HL-60/S4 treated with phorbol 12-myristate 13-acetate at 8.2 ng/mL for 4 days and 3 days (cell line): ENCODE measurements around the gene NDUFAF2.
"Not testable (repeated sequence)": the region's sequence is repeated elsewhere in the genome, so short reads cannot be mapped to it uniquely, and the experiment has no call there.

ENCODE experiments used
- in situ Hi-C: fragments of 300-500 bp; cut with MboI; formaldehyde crosslinking; loops from 2 replicates; pipeline ENCODE4 v1.15.0; 2022; ENCODE audit warnings: low sequenced_read_pairs

NDUFAF2 gene, protein sequence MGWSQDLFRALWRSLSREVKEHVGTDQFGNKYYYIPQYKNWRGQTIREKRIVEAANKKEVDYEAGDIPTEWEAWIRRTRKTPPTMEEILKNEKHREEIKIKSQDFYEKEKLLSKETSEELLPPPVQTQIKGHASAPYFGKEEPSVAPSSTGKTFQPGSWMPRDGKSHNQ

DNA sequence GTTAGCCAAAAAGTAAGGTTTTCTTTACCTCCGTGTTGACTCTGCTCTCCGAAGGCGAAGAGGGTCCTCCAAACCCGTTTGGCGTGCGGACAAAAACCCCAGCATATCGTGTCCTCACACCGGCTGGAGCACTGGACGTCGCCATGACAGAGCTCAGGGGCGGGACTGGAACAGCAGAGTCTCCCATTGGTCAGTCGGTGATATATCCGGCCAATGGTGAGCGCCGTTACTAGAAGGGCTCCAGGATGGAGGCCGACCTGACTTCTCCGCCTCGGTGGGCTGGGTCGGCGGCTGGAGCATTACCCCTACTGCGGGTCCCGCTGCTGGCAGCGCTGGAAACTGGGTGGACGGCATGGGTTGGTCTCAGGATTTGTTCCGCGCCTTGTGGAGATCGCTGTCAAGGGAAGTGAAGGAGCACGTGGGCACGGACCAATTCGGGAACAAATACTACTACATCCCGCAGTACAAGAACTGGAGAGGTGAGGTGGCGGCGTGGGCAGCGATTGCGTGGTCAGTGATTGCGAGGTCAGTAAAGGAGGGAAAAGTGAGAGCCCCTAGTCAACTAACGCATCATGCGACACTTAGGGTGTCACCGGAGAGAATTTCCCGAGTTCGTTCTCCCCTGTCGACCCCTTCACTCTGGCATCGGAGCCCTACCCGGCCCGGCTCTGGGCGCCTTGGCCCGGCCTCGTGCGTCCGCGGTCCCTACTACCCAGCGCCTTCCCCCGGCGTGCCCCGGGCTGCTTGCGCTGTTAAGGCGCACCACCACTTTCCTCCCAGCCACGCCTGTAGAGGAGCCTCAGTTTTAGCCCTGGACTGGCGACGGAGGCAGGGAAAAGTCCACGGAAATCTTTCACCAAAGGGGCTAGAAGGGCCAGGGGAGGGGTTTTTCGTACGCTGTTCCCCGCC, at the start of gene NDUFAF2, which contains the start of gene ERCC8:
TSS of gene NDUFAF2 (plus strand) at position 302 of the 909 bp plus-strand sequence. CDS start at position 353, 51 bp downstream.
TSS of gene ERCC8 (minus strand) at position 167 of the 909 bp plus-strand sequence. CDS start at position 105, 62 bp downstream.
- in situ Hi-C loops = no loop called here

DNA sequence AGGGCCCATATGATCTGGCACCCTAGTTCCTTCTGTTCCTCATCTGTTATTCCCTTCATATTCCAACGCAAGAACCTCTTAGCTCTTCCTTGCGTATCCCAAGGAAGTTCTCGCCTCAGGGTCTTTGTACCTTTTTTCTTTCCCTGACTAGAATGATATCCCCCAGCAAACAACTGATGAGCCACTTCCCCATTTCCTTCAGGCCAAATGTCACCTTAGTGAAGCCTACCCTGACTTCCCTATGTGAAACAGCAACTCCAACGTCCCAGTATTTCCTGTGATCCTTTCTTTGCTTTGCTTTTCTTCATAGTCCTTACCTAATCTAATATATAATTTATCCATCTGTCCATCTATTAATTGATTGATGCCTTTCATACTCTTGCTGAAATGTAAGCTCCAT, 48.0 kb upstream of the NDUFAF2 start:
- in situ Hi-C loops = no loop called here

DNA sequence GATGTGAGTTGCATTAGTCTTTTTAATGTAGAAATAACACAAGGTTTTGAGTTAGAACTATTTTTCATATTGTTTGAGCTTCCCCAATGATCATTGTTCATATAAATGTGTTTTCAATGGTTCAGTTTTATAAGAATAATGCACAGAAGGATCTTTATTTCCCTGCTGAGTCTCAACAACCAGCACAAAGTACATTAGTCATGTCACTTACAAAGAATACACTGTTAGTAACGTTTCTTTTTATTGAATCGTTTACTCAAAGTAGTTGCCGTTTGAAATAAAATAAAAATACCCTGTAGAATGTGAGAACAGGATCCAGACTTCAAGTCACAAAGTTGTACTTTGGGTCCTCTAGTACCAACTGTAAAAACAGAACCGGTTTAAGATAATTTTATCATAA, 41.6 kb upstream of the NDUFAF2 start:
- in situ Hi-C loops = no loop called here

DNA sequence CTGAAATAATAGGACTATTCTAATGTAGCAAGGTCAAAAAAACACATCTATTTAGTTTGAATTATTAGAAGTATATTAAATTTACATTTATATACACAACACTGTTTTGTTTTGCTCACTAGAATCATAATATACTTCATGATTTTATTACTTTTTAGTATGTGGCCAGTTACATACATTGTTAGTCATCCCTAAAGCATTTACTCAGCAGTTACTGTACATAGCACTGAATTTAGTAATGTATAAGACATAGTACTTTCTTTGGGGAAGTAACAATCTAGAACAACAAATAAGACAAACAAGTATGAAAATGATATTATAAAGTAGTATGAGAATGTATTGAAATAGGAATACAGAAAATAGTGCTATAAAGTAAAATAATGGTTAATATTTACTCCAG, 28.4 kb upstream of the NDUFAF2 start:
- in situ Hi-C loops = no loop called here

DNA sequence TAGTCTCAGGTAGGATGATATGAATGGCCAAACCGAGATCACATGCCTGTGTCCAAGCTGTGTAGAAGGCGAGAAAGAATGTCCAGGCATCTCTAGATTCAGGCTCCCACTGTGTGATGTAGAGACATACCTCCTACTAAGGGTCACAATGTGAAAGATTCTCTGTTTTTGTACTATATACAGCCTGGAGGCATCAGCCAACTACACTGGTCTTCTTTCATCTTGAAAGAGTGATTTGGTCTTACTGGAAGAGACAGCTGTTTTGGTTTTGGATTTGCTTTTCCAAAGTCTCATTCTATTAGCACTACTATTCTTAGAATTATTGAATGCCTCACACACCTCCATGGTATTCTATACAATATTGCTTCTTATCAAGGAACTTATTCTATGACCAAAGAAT, 26.5 kb upstream of the NDUFAF2 start:
- in situ Hi-C loops = no loop called here

DNA sequence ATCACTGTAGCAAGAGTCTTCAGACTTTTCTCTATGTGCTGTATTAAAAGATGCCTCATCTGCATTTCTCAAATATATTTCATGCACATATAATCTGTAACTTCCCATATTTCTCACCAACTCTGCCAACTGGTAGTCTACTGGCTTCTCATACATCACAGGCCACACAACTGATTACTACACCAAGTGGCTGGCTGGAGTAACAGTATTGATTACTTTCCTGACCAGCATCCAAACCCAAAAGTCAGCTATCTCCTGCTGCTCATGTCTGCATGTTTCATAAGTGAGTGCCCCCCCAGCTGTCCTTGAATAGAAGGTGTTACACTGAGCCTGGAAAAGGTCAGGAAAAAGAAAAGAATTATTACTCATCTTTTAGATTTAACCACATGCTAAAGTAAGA, 17.6 kb upstream of the NDUFAF2 start:
- in situ Hi-C loops = no loop called here

DNA sequence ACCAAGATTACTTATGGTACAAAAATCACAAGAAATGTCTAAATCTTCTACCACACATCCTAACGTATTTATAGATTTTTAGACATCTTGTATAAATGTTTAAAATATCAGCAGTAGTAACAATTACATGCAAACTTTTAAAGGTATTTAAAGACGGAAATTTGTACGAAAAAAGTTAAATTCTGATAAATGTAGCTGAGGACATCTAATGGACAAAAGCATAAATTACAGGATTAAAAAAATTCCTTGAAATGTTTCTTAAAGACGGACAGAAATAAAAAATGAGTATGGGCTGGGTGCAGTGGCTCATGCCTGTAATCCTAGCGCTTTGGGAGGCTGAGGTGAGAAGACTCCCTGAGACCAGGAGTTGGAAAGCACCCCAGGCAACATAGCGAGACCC, 16.0 kb upstream of the NDUFAF2 start:
- in situ Hi-C loops = no loop called here

DNA sequence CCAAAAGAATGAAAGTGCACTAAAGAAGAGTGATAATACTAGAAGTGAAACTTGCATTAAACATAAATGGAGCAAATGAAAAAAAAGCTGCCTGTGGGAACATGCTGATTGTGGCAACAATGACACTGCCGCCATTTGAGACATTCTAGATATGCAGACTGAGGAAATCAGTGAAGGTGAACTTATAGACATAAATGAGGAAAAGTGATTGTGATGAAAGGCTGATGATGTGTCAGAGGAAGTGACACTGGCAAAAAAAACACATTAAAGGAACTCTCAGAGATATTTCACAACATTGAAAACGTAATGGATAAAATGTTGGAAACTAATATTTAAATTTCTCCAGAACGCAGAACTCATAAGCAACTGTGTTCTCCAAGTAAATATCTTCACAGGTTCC, 1.4 kb upstream of the NDUFAF2 start:
- in situ Hi-C loops = no loop called here

DNA sequence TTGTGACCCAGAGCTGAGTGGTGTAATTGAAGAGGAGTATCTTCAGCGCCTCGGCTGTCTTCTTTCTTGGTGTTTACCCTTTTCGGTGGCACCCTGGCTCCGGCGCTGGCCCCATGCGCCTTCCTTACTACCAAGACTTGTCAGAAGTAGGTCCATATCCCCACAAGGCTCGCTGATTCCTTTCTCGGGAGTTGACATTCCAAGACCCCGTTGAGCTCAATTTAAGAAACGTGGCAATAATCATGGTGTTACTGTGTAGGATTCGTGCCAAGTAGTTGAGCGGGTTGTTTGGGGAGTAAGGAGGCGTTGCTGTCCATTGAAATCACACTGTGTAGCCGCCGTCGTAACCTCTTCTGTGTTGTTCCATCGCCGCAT, 795 bp downstream of the NDUFAF2 start:
- in situ Hi-C loops = no loop called here

DNA sequence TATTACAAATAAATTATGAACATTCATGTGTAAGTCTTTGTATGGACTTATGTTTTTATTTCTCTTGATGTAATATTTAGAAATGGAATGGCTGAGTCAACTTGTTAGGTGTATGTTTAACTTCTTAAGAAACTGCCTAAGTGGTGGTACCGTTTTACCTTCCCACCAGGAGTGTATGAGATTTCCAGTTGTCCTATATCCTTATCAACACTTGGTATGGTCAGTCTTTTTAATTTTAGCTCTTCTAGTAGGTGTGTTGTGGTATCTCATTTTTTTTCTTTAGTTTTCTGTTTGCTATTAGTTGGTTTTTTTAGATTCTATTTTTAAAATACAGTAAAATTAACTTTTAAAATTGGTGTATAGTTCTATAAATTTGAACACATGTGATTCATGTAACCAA, 3.7 kb downstream of the NDUFAF2 start:
- in situ Hi-C loops = no loop called here

DNA sequence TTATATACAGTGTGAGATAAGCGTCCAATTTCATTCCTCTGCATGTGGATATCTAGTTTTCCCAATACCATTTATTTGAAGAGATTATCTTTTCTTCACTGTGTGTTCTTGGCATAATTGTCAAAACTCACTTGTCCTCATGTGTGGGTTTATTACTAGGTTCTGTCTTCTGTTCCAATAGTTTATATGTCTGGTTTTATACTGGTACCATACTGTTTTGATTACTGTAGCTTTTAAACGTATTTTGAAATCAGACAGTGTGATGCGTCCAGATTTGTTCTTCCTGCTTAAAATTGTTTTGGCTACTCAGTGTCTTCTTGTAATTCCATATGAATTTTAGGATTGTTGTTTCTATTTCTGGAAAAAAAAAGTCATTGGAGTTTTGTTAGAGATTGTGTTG, 10.2 kb downstream of the NDUFAF2 start:
- in situ Hi-C loops = no loop called here

DNA sequence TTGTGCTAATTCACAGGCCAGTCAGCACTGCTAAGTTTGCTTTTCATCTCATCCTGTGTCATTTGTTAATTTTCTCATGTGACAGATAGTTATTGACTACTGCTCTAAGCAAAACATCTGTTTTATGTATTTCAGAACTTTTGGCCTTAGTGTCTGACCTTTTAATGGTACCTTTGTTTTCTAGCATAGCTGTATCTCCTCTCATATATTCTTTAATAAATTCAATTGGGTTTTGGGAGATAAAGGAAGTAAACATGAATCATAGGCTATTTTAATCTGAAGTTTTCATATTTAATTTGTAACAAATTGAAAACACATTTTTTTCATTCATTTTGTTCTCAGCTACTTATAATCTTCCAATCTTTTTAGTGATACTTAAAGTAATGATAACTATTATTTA, 13.1 kb downstream of the NDUFAF2 start:
- in situ Hi-C loops = no loop called here

DNA sequence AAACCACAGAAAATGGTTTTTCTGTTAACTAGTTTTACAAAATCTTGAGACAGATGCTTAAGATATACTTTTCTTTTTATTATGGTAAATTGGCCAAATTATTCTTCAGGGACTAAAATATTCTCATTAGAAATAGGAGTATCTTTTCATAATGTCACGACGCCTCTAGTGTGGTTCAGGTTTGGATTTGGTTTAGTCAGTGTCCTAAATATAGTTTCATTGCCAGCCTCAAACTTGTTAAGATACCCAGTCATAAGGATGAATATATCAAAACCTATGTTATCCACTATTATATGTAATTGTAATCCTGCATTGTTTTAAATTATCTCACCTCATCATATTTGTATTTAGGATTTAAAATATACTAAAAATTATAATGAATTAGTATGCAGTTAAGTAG, 13.7 kb downstream of the NDUFAF2 start:
- in situ Hi-C loops = no loop called here

DNA sequence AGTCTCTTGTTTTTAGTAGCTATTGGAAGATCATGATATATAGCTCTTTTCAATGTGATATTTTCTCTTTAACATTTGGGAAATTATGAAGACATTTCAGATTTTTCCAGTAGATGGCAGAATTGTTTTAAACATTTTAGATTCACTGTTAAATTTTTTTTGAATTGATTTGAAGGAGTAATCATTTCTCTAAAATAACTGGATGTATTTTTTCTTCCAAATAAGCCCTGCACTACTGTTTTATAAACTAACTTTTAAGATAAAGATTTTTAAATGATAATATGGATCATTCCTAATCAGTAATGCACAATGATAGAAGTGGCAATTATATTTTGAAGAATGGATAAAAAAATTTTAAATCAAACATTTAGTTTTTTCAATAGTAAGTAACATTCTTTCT, 14.2 kb downstream of the NDUFAF2 start:
- in situ Hi-C loops = no loop called here

DNA sequence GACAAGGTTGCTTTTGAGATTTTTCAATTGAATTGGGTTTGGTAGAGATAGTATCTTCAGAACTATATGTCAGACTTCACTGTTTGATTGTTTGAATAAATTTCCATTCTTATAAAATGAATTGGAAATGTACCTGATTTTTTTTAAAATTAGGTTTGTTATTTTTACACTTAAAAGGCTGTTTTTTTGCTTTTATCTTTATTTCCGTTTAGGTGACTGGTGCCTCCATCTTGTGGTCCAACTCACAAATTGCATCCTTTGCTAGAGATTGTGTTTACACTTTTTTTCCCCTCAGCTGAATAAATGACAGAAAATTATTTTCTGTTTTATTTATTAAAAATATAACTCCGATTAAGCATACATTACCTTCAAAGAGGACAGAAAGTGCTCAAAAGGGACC, 15.6 kb downstream of the NDUFAF2 start:
- in situ Hi-C loops = no loop called here

DNA sequence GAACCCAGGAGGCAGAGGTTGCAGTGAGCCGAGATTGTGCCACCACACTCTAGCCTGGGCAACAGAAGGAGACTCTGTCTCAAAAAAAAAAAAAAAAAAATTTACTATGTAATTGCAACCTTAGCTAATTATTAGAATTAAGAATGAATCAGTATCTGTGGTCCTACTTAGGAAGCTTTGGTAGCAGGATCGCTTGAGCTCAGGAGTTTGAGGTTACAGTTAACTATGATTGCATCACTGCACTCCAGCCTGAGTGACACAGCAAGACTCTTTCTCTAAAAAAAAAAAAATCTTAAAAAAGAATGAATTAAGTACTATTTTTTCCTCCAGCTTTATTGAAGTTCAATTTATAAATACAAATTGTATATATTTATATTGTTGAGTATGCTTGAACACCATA, 16.7 kb downstream of the NDUFAF2 start:
- in situ Hi-C loops = no loop called here

DNA sequence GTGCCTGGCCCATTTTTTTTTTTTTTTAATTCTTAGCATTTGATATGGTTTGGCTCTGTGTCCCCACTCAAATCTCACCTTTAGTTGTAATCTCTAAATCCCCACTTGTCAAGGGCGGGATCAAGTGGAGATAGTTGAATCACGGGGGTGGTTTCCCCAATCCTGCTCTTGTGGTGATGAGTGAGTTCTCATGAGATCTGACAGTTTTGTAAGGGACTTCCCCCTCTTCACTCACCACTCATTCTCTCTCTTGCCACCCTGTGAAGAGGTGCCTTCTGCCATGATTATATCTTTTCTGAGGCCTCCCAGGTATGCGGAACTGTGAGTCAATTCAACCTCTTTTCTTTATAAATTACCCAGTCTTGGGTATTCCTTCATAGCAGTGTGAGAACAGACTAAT, 27.2 kb downstream of the NDUFAF2 start:
- in situ Hi-C loops = no loop called here

DNA sequence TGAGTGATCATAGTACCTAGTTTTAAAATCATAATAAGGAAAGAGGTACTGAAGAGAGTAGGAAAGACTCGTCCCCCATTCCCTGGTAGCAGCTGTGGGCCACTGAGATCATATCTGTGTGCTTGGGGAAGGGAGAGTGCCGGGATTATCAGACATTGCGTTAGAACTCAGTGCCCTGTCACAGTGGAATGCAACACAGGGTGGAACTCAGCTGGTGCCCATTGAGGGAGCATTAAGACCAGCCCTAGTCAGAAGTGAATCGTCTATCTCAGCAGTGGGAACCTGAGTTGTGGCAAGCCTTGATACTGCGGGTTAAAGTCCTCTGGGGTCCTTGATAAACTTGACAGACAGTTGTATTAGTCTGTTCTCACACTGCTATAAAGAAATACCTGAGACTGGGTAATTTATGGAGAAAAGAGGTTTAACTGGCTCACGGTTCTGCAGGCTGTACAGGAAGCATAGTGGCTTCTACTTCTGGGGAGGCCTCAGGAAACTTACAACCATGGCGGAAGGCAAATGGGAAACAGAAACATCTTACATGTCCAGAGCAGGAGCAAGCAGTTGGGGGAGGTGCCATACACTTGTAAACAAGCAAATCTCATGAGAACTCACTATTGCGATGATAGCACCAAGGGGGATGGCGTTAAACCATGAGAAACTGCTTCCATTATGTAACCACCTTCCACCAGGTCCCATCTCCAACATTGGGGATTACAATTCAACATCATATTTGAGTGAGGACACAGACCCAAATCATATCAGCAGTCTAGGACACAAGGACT, 33.1 kb downstream of the NDUFAF2 start:
- in situ Hi-C loops = no loop called here

DNA sequence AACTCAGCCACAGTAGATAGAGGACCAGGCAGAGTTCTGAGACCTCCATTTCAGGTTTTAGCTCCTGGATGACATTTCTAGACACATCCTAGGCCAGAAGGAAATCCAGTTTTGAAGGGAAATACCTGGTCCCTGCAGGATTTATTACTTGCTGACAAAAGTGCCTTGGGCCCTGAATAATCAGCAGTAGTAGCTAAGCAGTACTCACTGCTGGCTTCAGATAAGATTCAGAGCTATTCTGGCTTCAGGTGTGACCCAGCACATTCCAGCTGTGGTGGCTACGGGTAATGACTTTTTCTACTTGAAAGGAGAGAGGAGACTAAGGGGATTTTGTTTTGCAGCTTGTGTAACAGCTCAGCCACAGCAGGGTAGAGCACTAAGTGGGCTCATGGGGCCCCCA, 34.0 kb downstream of the NDUFAF2 start:
- in situ Hi-C loops = no loop called here

DNA sequence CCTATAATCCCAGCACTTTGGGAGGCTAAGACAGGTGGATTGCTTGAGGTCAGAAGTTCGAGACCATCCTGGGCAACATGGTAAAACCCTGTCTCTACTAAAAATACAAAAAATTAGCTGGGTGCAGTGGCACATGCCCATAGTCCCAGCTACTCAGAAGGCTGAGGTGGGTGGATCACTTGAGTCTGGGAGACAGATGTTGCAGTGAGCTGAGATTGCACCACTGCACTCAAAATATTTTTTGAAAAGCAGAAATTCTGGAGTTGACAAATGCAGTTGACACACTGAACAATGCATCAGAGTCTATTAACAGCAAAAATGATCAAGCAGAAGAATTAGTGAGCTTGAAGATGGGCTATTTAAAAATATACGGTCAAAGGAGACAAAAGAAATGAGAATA, 35.5 kb downstream of the NDUFAF2 start:
- in situ Hi-C loops = no loop called here

DNA sequence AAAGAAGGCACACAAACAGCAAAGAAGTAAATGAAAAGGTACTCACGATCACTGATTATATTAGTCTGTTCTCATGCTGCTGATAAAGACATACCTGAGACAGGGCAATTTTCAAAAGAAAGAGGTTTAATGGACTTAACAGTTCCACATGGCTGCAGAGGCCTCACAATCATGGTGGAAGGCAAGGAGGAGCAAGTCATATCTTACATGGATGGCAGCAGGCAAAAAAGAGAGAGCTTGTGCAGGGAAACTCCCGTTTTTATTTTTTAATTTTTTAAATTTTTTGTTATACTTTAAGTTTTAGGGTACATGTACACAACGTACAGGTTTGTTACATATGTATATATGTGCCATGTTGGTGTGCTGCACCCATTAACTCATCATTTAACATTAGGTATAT, 37.1 kb downstream of the NDUFAF2 start:
- in situ Hi-C loops = not testable (repeated sequence)

DNA sequence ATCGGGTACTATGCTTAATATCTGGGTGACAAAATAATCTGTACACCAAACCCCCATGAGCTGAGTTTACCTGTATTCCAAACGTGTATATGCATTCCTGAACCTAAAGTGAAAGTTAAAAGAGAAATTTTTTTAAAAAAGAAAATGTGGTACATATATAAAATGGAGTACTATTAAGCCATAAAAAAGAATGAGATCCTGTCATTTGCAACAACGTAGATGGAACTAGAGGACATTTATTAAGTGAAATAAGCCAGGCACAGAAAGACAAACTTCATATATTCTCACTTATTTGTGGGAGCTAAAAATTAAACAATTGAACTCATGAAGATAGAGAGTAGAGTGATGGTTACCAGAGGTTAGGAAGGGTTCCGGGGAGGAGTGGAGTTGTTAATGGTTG, 44.8 kb downstream of the NDUFAF2 start:
- in situ Hi-C loops = no loop called here
